Testis (tissue), 2 donors: ENCODE results near the gene PYROXD2.

ENCODE experiments used
- CTCF ChIP-seq, 3 experiments: fragments of 450-650 bp in 2 of 3; fragments of 200-600 bp in 1 of 3; sonication (generic) in 1 of 3; IDR thresholded peaks; one replicate each; pipeline ENCODE4 v1.5.1; 2016 to 2019; ENCODE audit warnings: antibody characterized with exemption in 3 of 3, mild to moderate bottlenecking in 2 of 3, moderate library complexity in 1 of 3
- POLR2A ChIP-seq: fragments of 450-650 bp; IDR thresholded peaks from one replicate; pipeline ENCODE4 v1.6.1; 2017; ENCODE audit warnings: antibody characterized with exemption, mild to moderate bottlenecking, moderate library complexity

GRCh38 chr10:98463016-98463415, 48.0 kb upstream of the PYROXD2 start:
- TF ChIP-seq CTCF (IDR thresholded peaks at IDR 0.05) (no peak), POLR2A (no peak)
